SU-DHL-6 (cell line): ENCODE data around the gene IPPK.

Experiments
- H2AFZ ChIP-seq: fragments of 200-600 bp; sonication (generic); 2 replicates; pipeline ENCODE4 v1.6.1; 2014; ENCODE audit warnings: low read depth, mild to moderate bottlenecking, moderate library complexity, mixed read lengths, antibody characterized with exemption, low read length; ENCODE audit not compliant: severe bottlenecking
- H3F3A ChIP-seq: fragments of 200-600 bp; shearing (Covaris generic); 2 replicates; pipeline ENCODE4 v1.6.0; 2016; ENCODE audit warnings: antibody characterized with exemption, mild to moderate bottlenecking; ENCODE audit not compliant: insufficient read depth
- H3K27ac ChIP-seq: fragments of 200-600 bp; sonication (generic); 2 replicates; pipeline ENCODE4 v1.5.1; 2016; ENCODE audit warnings: low read depth, mild to moderate bottlenecking, low read length, moderate library complexity, mixed read lengths
- H3K27me3 ChIP-seq: fragments of 200-600 bp; sonication (generic), shearing (Covaris generic); 2 replicates; pipeline ENCODE4 v1.6.0; 2014; ENCODE audit warnings: mild to moderate bottlenecking, low read length
- H3K36me3 ChIP-seq: fragments of 200-600 bp; sonication (generic); 2 replicates; pipeline ENCODE4 v1.6.1; 2014; ENCODE audit warnings: mild to moderate bottlenecking, low read length, mixed read lengths
- H3K4me2 ChIP-seq: fragments of 300-600, 200-600 bp; shearing (Covaris generic), sonication (generic); 2 replicates; pipeline ENCODE4 v1.6.0; 2014; ENCODE audit warnings: low read length, low read depth, mild to moderate bottlenecking; ENCODE audit not compliant: poor library complexity, severe bottlenecking
- H3K4me3 ChIP-seq: fragments of 200-600 bp; sonication (generic); 2 replicates; pipeline ENCODE4 v1.5.1; 2014; ENCODE audit warnings: antibody characterized with exemption, low read length, mild to moderate bottlenecking, mixed read lengths; ENCODE audit not compliant: insufficient read depth, poor library complexity, severe bottlenecking
- H3K79me2 ChIP-seq: fragments of 200-600 bp; sonication (generic); 2 replicates; pipeline ENCODE4 v1.6.1; 2014; ENCODE audit warnings: mild to moderate bottlenecking, low read length, moderate library complexity; ENCODE audit not compliant: insufficient read depth
- H3K9ac ChIP-seq: fragments of 200-600 bp; sonication (generic); 2 replicates; pipeline ENCODE4 v1.7.0; 2014; ENCODE audit warnings: mild to moderate bottlenecking, low read length
- H3K9me2 ChIP-seq: fragments of 200-600 bp; sonication (generic); replicated peaks from 2 replicates; pipeline ENCODE4 v1.6.1; 2014; ENCODE audit warnings: low read length; ENCODE audit not compliant: insufficient read depth
- H3K9me3 ChIP-seq: fragments of 200-600 bp; sonication (generic); 2 replicates; pipeline ENCODE4 v1.6.1; 2014; ENCODE audit warnings: low read length, mixed read lengths; ENCODE audit not compliant: insufficient read depth
- H4K20me1 ChIP-seq: fragments of 200-600 bp; sonication (generic); 2 replicates; pipeline ENCODE4 v1.6.1; 2014; ENCODE audit warnings: low read depth, mild to moderate bottlenecking, antibody characterized with exemption, low read length, moderate library complexity, mixed read lengths
- EZH2phosphoT487 ChIP-seq: fragments of 200-600 bp; sonication (generic), shearing (Covaris generic); conservative IDR thresholded peaks from 2 replicates; pipeline ENCODE4 v1.6.1; 2018; ENCODE audit warnings: mild to moderate bottlenecking, antibody characterized with exemption, low read length, moderate library complexity, mixed read lengths
- TF ChIP-seq, protein P1 (sequence below): fragments of 200-600 bp; sonication (generic); IDR thresholded peaks from one replicate; pipeline ENCODE4 v1.5.1; 2017; ENCODE audit warnings: antibody characterized with exemption, mild to moderate bottlenecking, low read length, moderate library complexity; ENCODE audit not compliant: insufficient read depth, poor library complexity, severe bottlenecking

IPPK gene

DNA sequence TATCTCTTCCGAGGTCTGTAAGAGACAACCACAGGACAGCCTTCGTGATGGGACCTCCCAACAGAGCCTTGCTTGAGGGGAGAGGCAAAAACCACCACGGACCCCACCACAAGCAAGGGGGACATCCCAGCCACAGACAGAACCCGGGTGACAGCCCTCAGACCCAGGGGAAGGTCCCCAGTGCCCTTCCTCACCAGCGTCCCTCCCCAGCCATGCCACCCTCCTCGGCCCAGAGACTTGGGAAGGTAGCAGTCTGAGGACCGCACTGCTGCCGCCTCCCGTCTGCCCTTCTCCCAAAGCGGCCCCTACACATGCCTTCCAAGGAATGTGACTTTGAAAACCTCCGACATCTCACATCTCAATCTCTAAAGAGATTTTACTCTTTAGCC lies 13.4 kb downstream of the IPPK start:
- H3K27ac ChIP-seq = no peak overlapping the region

DNA sequence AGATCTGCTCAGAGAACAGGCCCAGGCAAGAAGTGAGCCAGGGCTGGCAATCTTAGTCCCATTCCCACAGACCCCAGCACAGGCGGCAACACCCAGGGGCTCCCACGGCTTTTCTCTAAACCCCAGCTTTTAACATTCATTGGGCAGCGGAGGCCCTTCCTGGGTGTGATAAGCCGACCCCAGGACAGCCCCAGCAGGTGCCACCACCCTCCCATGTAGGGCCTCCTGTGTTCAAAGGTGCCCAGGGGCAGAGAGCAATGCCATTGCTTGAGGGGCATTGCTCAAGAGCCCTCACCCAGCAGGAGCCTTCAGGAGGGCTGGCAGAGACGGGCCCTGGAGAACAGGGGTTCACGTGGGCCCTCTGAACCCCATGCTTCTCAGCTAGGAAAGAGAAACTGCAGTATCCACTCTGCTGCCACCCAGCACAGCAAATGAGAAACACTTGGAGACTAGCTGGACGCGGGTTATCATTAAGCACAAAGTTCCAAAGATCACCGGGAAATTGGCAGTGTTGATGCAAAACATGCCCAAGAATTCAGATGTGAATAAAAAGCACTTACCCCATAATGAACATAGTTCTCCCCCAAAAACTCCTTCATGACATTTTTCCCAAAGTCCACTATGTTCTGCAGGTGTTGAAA lies 13.9 kb downstream of the IPPK start:
- H3K9me2 ChIP-seq = no peaks in the 10 kb centered on the region
- H3K4me3 ChIP-seq = no peak overlapping the region
- H3K36me3 ChIP-seq = no peaks in the 10 kb centered on the region
- no peak overlapping the region for H3K27ac ChIP-seq
- TF ChIP-seq EZH2phosphoT487 = no peak
- TF ChIP-seq, protein P1, sequence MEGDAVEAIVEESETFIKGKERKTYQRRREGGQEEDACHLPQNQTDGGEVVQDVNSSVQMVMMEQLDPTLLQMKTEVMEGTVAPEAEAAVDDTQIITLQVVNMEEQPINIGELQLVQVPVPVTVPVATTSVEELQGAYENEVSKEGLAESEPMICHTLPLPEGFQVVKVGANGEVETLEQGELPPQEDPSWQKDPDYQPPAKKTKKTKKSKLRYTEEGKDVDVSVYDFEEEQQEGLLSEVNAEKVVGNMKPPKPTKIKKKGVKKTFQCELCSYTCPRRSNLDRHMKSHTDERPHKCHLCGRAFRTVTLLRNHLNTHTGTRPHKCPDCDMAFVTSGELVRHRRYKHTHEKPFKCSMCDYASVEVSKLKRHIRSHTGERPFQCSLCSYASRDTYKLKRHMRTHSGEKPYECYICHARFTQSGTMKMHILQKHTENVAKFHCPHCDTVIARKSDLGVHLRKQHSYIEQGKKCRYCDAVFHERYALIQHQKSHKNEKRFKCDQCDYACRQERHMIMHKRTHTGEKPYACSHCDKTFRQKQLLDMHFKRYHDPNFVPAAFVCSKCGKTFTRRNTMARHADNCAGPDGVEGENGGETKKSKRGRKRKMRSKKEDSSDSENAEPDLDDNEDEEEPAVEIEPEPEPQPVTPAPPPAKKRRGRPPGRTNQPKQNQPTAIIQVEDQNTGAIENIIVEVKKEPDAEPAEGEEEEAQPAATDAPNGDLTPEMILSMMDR = no peak
- H4K20me1 ChIP-seq = no peaks in the 10 kb centered on the region; the same call in 1 of the 2 replicates
- no peak overlapping the region for H2AFZ ChIP-seq
- peaks cover 32% of the 10 kb centered on the region for H3K79me2 ChIP-seq
- no peaks in the 10 kb centered on the region for H3K9me3 ChIP-seq
- H3F3A ChIP-seq = no peaks in the 10 kb centered on the region
- H3K27me3 ChIP-seq = no peaks in the 10 kb centered on the region
- H3K4me2 ChIP-seq = no peak overlapping the region
- H3K9ac ChIP-seq = no peak overlapping the region

More for the DNA sequence above, 13.4 kb downstream of the IPPK start:
- H3K4me2 ChIP-seq = no peak overlapping the region
- H4K20me1 ChIP-seq = no peaks in the 10 kb centered on the region; the same call in 1 of the 2 replicates
- no peaks in the 10 kb centered on the region for H3K27me3 ChIP-seq
- H3F3A ChIP-seq = no peaks in the 10 kb centered on the region
- H3K79me2 ChIP-seq = peaks cover 37% of the 10 kb centered on the region
- H2AFZ ChIP-seq = no peak overlapping the region
- H3K4me3 ChIP-seq = no peak overlapping the region
- no peak overlapping the region for H3K9ac ChIP-seq
- TF ChIP-seq, protein P1 = no peak
- no peak for TF ChIP-seq EZH2phosphoT487
- no peaks in the 10 kb centered on the region for H3K9me3 ChIP-seq
- no peaks in the 10 kb centered on the region for H3K36me3 ChIP-seq
- no peaks in the 10 kb centered on the region for H3K9me2 ChIP-seq

DNA sequence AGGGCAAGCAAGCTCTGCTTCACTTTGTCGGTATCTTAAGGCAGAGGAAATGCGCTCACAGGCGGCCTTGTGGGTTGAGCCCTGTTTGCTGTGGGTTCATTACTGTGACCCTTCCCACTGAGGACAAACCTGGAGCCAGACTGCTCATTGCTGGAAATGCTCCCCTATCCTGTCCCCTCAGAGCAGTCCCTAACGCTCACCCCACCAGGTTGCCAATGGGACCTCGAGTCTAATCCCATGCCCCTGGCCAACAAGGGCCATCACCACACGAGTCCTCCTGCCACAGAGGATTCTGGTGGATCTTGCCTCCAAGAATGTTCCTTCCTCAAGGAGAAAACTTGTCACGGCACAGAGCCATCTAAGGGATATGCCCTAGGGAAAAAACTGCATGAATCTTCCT lies 14.6 kb downstream of the IPPK start:
- Histone ChIP-seq H2AFZ (no peak overlapping the region), H3K9me3 (no peaks in the 10 kb centered on the region), H3K27ac (no peak overlapping the region), H3K4me2 (no peak overlapping the region), H3K79me2 (peaks cover 26% of the 10 kb centered on the region), H4K20me1 (no peaks in the 10 kb centered on the region), H3K4me3 (no peak overlapping the region), H3K9ac (no peak overlapping the region), H3F3A (no peaks in the 10 kb centered on the region), H3K9me2 (no peaks in the 10 kb centered on the region), H3K36me3 (no peaks in the 10 kb centered on the region), H3K27me3 (no peaks in the 10 kb centered on the region)
- no peak for TF ChIP-seq EZH2phosphoT487
- TF ChIP-seq, protein P1 = no peak
